GM21381 (cell line): ENCODE measurements around the gene RAB3A.
"Not testable (repeated sequence)": the region's sequence is repeated elsewhere in the genome, so short reads cannot be mapped to it uniquely, and the experiment has no call there.

Experiments used
- ATAC-seq: cut with Tn5 transposase; IDR thresholded peaks from one replicate; pipeline ENCODE4 v1.9.1; 2021; ENCODE audit warnings: mild to moderate bottlenecking, moderate library complexity; ENCODE audit not compliant: unreplicated experiment

RAB3A gene

GRCh38 chr19:18171605-18172327 is 32.1 kb downstream of the RAB3A start:
- ATAC-seq: no peak

DNA sequence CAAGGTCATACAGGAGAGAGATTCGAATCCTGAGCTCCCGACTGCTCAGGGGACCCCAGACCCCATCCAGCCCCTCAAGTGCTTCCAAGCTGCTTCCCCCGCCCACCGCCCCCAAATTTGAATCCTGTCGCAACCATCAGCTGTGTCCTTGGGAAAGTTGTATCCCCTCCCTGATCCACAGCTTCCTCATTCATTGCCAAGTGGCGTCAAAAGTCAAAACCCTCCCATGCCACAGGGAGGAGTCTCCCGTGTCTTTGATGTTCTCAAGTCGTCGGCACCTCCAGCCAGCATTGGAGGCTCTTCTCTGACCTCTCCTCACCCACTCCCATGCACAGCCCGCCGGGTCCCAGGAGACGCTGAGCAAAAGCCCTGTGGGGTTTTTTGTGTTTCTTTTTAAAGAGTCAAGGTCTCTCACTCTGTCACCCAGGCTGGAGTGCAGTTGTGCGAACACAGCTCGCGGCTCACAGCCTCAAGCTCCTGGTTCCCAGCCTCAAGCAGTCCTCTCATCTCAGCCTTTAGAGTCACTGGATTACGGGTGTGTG is 33.1 kb downstream of the RAB3A start:
- no peak for ATAC-seq

GRCh38 chr19:18168673-18169381 is 35.0 kb downstream of the RAB3A start:
- ATAC-seq: no peak

DNA sequence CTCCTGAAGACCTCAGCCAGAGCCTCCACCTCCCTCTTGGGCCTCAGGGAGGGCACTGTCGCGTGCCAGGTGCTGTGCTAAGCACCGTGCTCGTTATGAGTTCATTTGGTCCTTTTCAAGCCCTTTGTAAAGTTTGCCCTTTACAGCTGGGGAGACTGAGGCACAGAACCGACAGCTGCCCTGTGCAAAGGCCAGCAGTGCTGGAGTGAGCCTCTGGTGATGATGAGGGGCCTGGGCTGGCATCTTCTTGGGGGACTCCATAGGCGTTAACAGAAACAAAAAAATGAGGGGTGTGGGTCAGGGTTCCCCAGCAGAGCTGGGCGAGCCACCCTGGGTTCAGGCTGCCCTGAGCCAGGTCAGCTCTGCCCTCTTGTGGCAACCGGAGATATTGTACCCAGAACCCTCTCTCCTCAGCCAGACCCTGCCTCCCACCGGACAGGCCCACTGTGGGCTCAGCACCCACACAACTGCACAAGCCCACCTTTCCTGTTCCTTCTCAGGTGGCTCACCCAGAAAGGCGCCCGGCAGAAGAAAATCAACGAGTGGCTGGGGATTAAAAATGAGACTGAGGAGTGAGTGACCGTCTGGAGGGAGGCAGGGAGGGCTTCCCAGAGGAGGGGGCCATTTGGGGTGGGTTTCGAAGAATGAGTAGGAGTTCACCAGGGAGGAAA is 35.7 kb downstream of the RAB3A start:
- no peak for ATAC-seq

- no peak for ATAC-seq
Measured at GRCh38 chr19:18167011-18167410, 36.8 kb downstream of the RAB3A start.

GRCh38 chr19:18165794-18166544 is 37.9 kb downstream of the RAB3A start:
- no peak for ATAC-seq

GRCh38 chr19:18164072-18164471 is 39.8 kb downstream of the RAB3A start:
- no peak for ATAC-seq

DNA sequence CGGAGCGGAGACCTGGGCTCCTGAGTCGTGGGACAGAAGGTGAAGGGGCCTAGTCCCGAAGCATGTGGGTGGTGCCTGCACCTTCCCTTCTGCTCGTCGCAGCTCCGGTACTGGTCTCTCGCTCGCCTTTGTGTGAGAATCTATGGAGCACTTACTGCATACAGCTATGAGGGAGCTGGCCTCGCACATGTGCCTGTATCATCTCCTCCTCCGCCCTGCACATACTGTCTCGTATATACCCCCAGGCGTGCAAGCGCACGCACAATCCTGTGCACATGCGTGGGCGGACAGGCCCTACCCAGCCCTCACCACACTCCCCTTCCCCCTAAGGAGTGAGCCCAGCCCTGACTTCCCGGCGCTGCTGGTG is 42.2 kb downstream of the RAB3A start:
- ATAC-seq: no peak

GRCh38 chr19:18160971-18161635 is 42.7 kb downstream of the RAB3A start:
- peak; percentile 59 for ATAC-seq

DNA sequence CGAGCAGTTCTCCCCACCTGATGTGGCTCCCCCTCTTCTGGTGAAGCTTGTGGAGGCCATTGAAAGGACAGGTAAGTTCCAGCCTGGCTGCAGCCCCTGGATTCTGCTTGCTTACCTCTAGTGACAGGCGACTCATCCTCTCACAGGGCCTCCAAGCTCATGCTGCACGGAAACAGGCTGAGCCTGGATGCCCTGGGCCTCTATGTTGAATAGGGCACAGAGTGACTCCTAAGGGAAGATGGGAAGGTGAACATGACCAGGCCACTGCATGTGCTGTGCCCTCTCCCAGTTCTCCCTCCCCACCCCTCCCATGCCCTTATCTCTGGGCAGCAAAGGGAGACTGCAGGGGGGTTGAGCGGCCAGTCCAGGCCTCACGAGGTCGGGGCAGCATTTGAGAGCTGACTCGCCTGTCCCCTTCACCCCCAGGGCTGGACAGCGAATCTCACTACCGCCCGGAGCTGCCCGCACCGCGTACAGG is 43.3 kb downstream of the RAB3A start:
- ATAC-seq: no peak

- ATAC-seq: no peak
Measured at GRCh38 chr19:18159810-18160209, 44.0 kb downstream of the RAB3A start.

DNA sequence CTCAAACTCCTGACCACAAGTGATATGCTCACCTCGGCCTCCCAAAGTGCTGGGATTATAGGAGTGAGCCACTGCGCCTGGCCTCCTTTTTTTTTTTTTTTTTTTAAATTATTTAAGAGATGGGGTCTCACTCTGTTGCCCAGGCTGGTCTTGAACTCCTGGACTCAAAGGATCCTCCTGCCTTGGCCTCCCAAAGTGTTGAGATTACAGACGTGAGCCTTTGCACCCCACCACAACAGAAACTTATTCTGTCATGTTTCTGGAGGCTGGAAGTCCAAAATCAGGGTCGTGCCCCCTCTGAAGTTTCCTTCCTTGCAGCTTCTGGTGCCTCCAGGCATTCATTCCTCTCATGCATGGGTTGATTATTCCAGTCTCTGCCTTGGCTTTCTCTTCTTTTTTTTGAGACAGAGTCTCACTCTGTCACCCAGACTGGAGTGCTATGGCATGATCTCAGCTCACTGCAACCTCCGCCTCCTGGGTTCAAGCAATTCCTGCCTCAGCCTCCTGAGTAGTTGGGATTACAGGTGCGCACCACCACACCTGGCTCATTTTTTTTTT is 44.7 kb downstream of the RAB3A start:
- not testable (repeated sequence) for ATAC-seq

- ATAC-seq: no peak
Measured at GRCh38 chr19:18158467-18158866, 45.4 kb downstream of the RAB3A start.

DNA sequence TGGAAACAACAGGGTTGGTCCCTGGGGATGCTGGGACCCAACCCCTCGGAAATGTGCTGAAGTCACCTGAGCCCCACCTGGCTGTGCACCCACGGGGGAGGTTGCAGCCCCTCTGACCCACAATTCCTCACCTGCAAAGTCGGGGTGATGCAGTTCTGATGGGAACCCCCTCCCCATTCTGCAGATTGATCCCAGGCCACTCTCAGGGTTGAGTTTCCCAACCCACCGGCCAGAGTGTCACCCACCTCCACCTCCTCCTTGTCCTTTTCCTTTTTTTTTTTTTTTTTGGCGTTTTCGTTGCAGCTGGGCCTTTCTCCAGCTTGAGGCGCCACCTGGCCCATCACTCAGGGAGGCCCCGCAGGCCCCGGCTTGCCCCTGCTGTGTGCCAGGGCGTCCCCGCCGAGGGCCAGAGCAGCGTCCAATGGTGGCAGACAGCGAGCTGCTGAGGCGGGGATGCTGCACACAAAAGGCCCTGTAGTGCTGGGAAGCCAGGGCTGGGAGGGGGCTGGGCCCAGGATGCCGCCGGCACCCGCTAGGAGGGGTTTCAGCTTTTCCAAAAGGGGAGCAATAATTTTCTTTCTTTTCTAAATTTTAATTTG is 46.3 kb downstream of the RAB3A start:
- ATAC-seq: no peak

GRCh38 chr19:18156841-18157464 is 46.9 kb downstream of the RAB3A start:
- no peak for ATAC-seq

- no peak for ATAC-seq
Measured at GRCh38 chr19:18156268-18156667, 47.6 kb downstream of the RAB3A start.

GRCh38 chr19:18155095-18156087 is 48.5 kb downstream of the RAB3A start:
- no peak for ATAC-seq

DNA sequence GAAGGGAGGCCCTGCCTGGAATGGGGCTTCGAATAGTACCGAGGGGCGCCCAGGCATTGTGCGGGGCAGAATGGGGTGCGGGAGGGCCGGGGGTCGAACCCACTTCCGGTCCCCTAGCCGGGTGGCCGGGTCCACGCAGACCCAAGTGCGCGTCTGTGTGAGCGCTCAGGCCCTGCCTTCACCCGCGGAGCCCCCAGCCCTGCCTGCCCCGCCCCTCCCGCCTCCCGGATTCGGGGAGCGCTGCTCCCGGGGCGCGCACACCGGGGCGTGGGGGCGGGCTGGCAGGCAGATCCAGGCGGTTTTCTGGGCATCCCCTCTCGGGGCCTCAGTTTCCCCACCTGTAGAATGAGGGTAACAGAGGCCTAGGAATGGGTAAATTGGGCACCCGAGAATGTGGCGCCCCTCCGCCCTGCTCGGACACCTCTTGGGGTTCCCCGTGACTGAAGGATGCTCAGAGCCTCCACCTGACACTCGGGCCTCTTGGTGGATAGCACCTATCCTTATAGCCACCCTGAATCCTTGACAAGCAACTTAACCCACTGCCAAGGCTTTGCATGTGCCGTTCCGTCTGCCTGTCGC is 50.2 kb downstream of the RAB3A start:
- ATAC-seq: no peak
